NCI-H524 (cell line): ENCODE data around the gene S100A13.
A peak's percentile ranks its signal among the peaks of the same experiment; 100 is the strongest.
"Not testable (repeated sequence)": the region's sequence is repeated elsewhere in the genome, so short reads cannot be mapped to it uniquely, and the experiment has no call there.

Experiments
- DNase-seq, 2 experiments: peaks; one replicate each; lab custom pipeline; 2025; lab: John Stamatoyannopoulos, UW

S100A13 gene

GRCh38 chr1:153626904-153627714, at the start of gene S100A13:
Gene S100A13, minus strand, starts transcription at chr1:153627505. Its CDS starts 1,033 bp downstream, at chr1:153626472.
- peak; percentile 63 to 85 for DNase-seq

GRCh38 chr1:153673511-153673910, 46.2 kb upstream of the S100A13 start:
- no peak for DNase-seq

- DNase-seq, result peak in 1 of 2 experiments; percentile 39
Measured at GRCh38 chr1:153671628-153672353, 44.5 kb upstream of the S100A13 start.

- DNase-seq, result peak; percentile 96 to 99
Measured at GRCh38 chr1:153670859-153671627, 43.7 kb upstream of the S100A13 start, which contains the start of gene ILF2. Gene ILF2, minus strand, starts transcription at chr1:153670993. Its CDS starts 71 bp downstream, at chr1:153670922.

- no peak for DNase-seq
Measured at GRCh38 chr1:153670257-153670858, 43.1 kb upstream of the S100A13 start.

- no peak for DNase-seq
Measured at GRCh38 chr1:153669606-153670005, 42.3 kb upstream of the S100A13 start.

- DNase-seq, result not testable (repeated sequence)
Measured at GRCh38 chr1:153668672-153669071, 41.4 kb upstream of the S100A13 start.

GRCh38 chr1:153667439-153667838, 40.1 kb upstream of the S100A13 start:
- no peak for DNase-seq

- no peak for DNase-seq
Measured at GRCh38 chr1:153663211-153663610, 35.9 kb upstream of the S100A13 start.

- no peak for DNase-seq
Measured at GRCh38 chr1:153662269-153662668, 35.0 kb upstream of the S100A13 start.

GRCh38 chr1:153661111-153661708, 33.9 kb upstream of the S100A13 start:
- DNase-seq, result peak in 1 of 2 experiments; percentile 12

- no peak for DNase-seq
Measured at GRCh38 chr1:153659656-153660055, 32.4 kb upstream of the S100A13 start.

- no peak for DNase-seq
Measured at GRCh38 chr1:153659175-153659534, 31.9 kb upstream of the S100A13 start.

- DNase-seq, result peak; percentile 75 to 82
Measured at GRCh38 chr1:153658400-153659174, 31.3 kb upstream of the S100A13 start, which contains the start of gene SNAPIN. Gene SNAPIN, plus strand, starts transcription at chr1:153658703. Its CDS starts 41 bp downstream, at chr1:153658744.

- no peak for DNase-seq
Measured at GRCh38 chr1:153655333-153655732, 28.0 kb upstream of the S100A13 start.

GRCh38 chr1:153652805-153653500, 25.6 kb upstream of the S100A13 start:
- DNase-seq, result no peak

GRCh38 chr1:153651771-153652170, 24.5 kb upstream of the S100A13 start:
- no peak for DNase-seq

GRCh38 chr1:153649863-153650235, 22.5 kb upstream of the S100A13 start:
- DNase-seq, result no peak

GRCh38 chr1:153649137-153649862, 22.0 kb upstream of the S100A13 start:
- no peak for DNase-seq
